ENCODE results near the gene RASD1. TPM values are rescaled to one million over a fixed set of nuclear protein-coding genes. Genes with fewer than 3 reads are reported as not detected.

Gene RASD1
- total and polyA plus RNA-seq, 4 donors: 0.89 to 46.7 (median 14.7) TPM

- TF ChIP-seq ZBTB33 (IDR thresholded peaks at IDR 0.05) (no peak), SP1 (IDR thresholded peaks at IDR 0.05) (no peak), TAF1 (conservative IDR thresholded peaks at IDR 0.05) (no peak), REST (IDR thresholded peaks at IDR 0.05) (no peak), HNF4G (IDR thresholded peaks at IDR 0.05) (no peak)
These were observed 16.0 kb upstream of the RASD1 start (continued) for GRCh38 chr17:17511881-17512858.

- no peaks in the 10 kb centered on the region for H3K4me1 ChIP-seq (ENCODE audit: control insufficient read depth in 4 of 4, insufficient read depth in 4 of 4, low read length in 3 of 4)
- peaks cover 3 to 32% (median 9%) of the 10 kb centered on the region in 4 donors for H3K36me3 ChIP-seq (ENCODE audit: control insufficient read depth in 4 of 4, insufficient read depth in 3 of 4, low read depth in 1 of 4, low read length in 3 of 4)
- TF ChIP-seq HNF4A (conservative IDR thresholded peaks at IDR 0.05) (no peak), FOXA2 (IDR thresholded peaks at IDR 0.05) (no peak), ZBTB33 (IDR thresholded peaks at IDR 0.05) (no peak), EGR1 (IDR thresholded peaks at IDR 0.05; ENCODE audit: low read depth in 2 of 2) (no peak), HNF4G (IDR thresholded peaks at IDR 0.05) (no peak), YY1 (IDR thresholded peaks at IDR 0.05) (no peak), RXRA (IDR thresholded peaks at IDR 0.05) (no peak), NR2F2 (IDR thresholded peaks at IDR 0.05) (no peak), TAF1 (conservative IDR thresholded peaks at IDR 0.05) (no peak), MAX (IDR thresholded peaks at IDR 0.05) (no peak), REST (IDR thresholded peaks at IDR 0.05) (no peak), JUND (IDR thresholded peaks at IDR 0.05) (no peak), CTCF (IDR thresholded peaks at IDR 0.05; ENCODE audit: low read depth, low read length, missing input control) (no peak), GABPA (IDR thresholded peaks at IDR 0.05 in 1 of 2, conservative IDR thresholded peaks at IDR 0.05 in 1 of 2) (no peak), FOXA1 (IDR thresholded peaks at IDR 0.05) (no peak), RAD21 (IDR thresholded peaks at IDR 0.05) (no peak), ATF3 (IDR thresholded peaks at IDR 0.05) (no peak), SP1 (IDR thresholded peaks at IDR 0.05) (no peak)
- no peak overlapping the region for H3K27ac ChIP-seq (ENCODE audit: low read depth in 1 of 2, low read length in 2 of 2)
- H3K9ac ChIP-seq (ENCODE audit: low read depth in 1 of 2, low read length in 2 of 2): no peak overlapping the region
- 91% methylated on average over 12 of the region's 12 CpGs for WGBS
- H3K9me3 ChIP-seq (ENCODE audit: control insufficient read depth in 4 of 4, low read length in 3 of 4): no peaks in the 10 kb centered on the region
- no peaks in the 10 kb centered on the region for H3K27me3 ChIP-seq (ENCODE audit: control insufficient read depth in 4 of 4, insufficient read depth in 4 of 4, low read length in 3 of 4)
- DNase-seq (ENCODE audit: low spot score): no peak
- no peak overlapping the region for H3K4me3 ChIP-seq (ENCODE audit: low read depth in 1 of 3, low read length in 3 of 3)
These were observed 15.1 kb upstream of the RASD1 start for GRCh38 chr17:17511293-17511741.

Data from liver (tissue), 9 donors.